ENCODE measurements around the gene PRKCE.

The PRKCE gene

GRCh38 chr2:45883603-45884000 is 232.1 kb downstream of the PRKCE start:
- DNase-seq, result no peak
- TF ChIP-seq CTCF (IDR thresholded peaks at IDR 0.05), result no peak
- peaks cover 0 to 55% (median 39%) of the 10 kb centered on the region in 4 donors for H3K4me1 ChIP-seq
- H3K36me3 ChIP-seq, result no peaks in the 10 kb centered on the region
- H3K27ac ChIP-seq, result no peak overlapping the region
- no peaks in the 10 kb centered on the region for H3K9me3 ChIP-seq
- H3K4me3 ChIP-seq, result no peak overlapping the region
- intact Hi-C loops (cut with DNase I; ENCODE audit: low total_unique reads), result no loop called here
- no peaks in the 10 kb centered on the region for H3K27me3 ChIP-seq

GRCh38 chr2:45884126-45884525 is 232.7 kb downstream of the PRKCE start:
- Histone ChIP-seq H3K9me3 (no peaks in the 10 kb centered on the region), H3K4me1 (peaks cover 0 to 55% (median 39%) of the 10 kb centered on the region in 4 donors), H3K4me3 (no peak overlapping the region), H3K27ac (peak overlapping the region; percentile 14 to 47), H3K36me3 (no peaks in the 10 kb centered on the region), H3K27me3 (no peaks in the 10 kb centered on the region)
- intact Hi-C loops (cut with DNase I; ENCODE audit: low total_unique reads), result no loop called here
- no peak for TF ChIP-seq CTCF (IDR thresholded peaks at IDR 0.05)
- no peak for DNase-seq

GRCh38 chr2:45885171-45885621 is 233.7 kb downstream of the PRKCE start:
- H3K27me3 ChIP-seq, result no peaks in the 10 kb centered on the region
- no peak for DNase-seq
- TF ChIP-seq CTCF (IDR thresholded peaks at IDR 0.05), result no peak
- H3K4me1 ChIP-seq, result peaks cover 0 to 55% (median 43%) of the 10 kb centered on the region in 4 donors
- no peaks in the 10 kb centered on the region for H3K9me3 ChIP-seq
- H3K36me3 ChIP-seq, result no peaks in the 10 kb centered on the region
- intact Hi-C loops (cut with DNase I; ENCODE audit: low total_unique reads), result no loop called here
- no peak overlapping the region for H3K4me3 ChIP-seq
- H3K27ac ChIP-seq, result peak overlapping the region; percentile 14 to 47

- no peak for DNase-seq
- TF ChIP-seq CTCF (IDR thresholded peaks at IDR 0.05), result no peak
- Histone ChIP-seq H3K36me3 (no peaks in the 10 kb centered on the region), H3K9me3 (no peaks in the 10 kb centered on the region), H3K27ac (peak overlapping the region; percentile 14 to 47), H3K4me1 (peaks cover 0 to 55% (median 43%) of the 10 kb centered on the region in 4 donors), H3K4me3 (no peak overlapping the region), H3K27me3 (no peaks in the 10 kb centered on the region)
- intact Hi-C loops (cut with DNase I; ENCODE audit: low total_unique reads), result no loop called here
Measured at GRCh38 chr2:45886171-45886663, 234.7 kb downstream of the PRKCE start.

- intact Hi-C loops (cut with DNase I; ENCODE audit: low total_unique reads), result no loop called here
- H3K4me3 ChIP-seq, result no peak overlapping the region
- H3K27ac ChIP-seq, result no peak overlapping the region
Measured at GRCh38 chr2:45888167-45888566, 236.7 kb downstream of the PRKCE start.

More at GRCh38 chr2:45888167-45888566, 236.7 kb downstream of the PRKCE start:
- DNase-seq, result no peak
- no peaks in the 10 kb centered on the region for H3K9me3 ChIP-seq
- no peak for TF ChIP-seq CTCF (IDR thresholded peaks at IDR 0.05)
- no peaks in the 10 kb centered on the region for H3K36me3 ChIP-seq
- no peaks in the 10 kb centered on the region for H3K27me3 ChIP-seq
- H3K4me1 ChIP-seq, result peaks cover 0 to 60% (median 45%) of the 10 kb centered on the region in 4 donors
